ENCODE data around the gene ACTN4. TPM values are rescaled to one million over a fixed set of nuclear protein-coding genes. Genes with fewer than 3 reads are reported as not detected.
"Not testable (repeated sequence)": the region's sequence is repeated elsewhere in the genome, so short reads cannot be mapped to it uniquely, and the experiment has no call there.

ACTN4 gene
- total RNA-seq, 2 donors from 2014 or later = 181 to 204 TPM

DNA sequence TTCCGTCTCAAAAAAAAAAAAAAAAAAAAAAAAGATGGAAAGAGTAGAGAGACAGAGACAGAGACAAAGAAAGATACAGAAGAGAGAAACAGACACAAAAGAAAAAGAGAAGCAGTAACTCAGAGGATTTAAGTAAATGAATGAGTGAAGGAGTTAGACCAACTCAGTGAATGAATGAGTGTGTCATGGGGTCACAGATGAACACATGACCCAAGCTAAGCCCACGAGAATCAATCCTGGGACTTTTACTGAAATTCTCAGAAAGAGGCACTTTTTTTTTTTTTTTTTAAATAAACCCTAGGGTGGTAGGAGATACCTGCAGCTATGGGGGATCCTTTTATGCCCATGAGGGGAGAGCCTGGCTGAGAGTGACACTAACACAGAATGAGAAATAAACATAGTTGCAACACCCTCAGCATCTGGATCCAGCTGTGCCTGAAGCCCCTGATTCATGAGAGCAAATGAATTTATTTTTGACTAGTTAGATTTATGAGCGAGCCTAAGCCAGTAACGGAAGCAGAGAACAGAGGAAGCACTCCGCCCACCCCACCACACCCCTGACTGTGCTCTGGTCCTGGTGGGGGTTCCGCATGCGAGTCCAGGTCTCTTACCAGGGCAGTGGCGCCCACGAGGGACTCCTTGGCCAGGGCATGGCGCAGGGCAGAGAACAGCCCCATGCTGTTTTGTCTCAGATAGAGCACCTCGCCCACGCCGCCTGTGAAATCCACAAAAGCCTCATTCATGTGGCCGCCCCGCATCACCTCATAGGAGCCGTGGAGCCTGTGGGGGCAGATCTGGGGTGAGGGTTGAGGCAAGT, 92.2 kb downstream of the ACTN4 start:
- DNase-seq (ENCODE audit: low spot score in 2 of 2) = no peak
- H3K9me3 Mint-ChIP-seq = no peaks in the 10 kb centered on the region
- H3K27ac Mint-ChIP-seq = no peak overlapping the region
- no peak for ATAC-seq
- H3K36me3 Mint-ChIP-seq = no peaks in the 10 kb centered on the region

DNA sequence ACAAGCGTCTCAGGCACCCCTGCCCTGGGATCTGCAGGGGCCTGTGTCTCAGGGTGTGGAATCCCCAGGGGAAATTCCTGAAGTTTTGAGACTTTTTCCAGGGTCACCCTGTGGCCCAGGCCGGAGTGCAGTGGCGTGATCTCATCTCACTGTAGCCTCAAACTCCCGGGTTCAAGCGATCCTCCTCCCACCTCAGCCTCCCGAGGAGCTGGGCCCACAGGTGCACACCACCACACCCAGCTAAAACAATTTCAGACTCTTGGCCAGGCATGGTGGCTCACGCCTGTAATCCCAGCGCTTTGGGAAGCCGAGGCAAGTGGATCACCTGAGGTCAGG, 92.8 kb downstream of the ACTN4 start:
- DNase-seq (ENCODE audit: low spot score in 2 of 2) (no peak), ATAC-seq (no peak)
- Mint-ChIP-seq H3K27ac (no peak overlapping the region), H3K9me3 (no peaks in the 10 kb centered on the region), H3K36me3 (no peaks in the 10 kb centered on the region)

DNA sequence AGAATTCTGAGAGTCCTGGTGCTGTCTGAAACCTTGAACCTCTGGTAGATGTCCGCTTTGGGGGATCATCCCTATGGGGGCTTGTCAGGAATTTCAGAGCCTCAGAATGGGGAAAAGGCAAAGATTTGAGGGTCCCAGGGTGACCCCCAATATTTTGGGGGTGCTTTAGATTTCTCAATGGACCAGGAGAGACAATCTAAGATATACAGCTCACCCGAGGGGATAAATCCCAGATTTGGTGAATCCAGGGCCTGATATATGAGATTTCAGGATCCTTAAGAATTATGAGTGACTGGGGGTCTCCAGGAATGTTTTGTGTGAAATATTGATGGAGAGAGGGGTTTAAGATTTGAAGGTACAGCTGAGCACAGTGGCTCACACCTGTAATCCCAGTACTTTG, 93.5 kb downstream of the ACTN4 start:
- H3K27ac Mint-ChIP-seq = no peak overlapping the region
- H3K36me3 Mint-ChIP-seq = no peaks in the 10 kb centered on the region
- no peaks in the 10 kb centered on the region for H3K9me3 Mint-ChIP-seq
- ATAC-seq (no peak), DNase-seq (ENCODE audit: low spot score in 2 of 2) (no peak)

DNA sequence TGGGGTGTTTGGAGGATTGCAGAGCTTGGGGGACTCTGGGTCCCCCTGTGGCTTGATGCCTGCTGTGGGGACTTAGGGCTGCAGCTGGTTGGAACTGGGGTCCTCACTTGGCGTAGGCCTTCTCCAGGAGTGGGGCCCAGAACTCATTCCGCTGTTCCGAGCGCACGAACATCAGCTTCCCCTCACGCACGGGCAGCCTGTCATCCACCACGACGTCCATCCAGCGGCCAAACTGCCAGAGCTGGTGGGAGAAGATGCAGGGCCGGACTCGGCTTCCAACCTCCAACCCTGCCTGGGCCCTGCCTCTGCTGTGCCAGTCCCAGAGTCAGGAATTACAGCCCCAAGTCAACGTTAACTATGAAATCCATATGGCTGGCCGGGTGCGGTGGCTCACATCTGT, 94.2 kb downstream of the ACTN4 start:
- H3K27ac Mint-ChIP-seq = no peak overlapping the region
- DNase-seq (ENCODE audit: low spot score in 2 of 2) (no peak), ATAC-seq (no peak)
- H3K9me3 Mint-ChIP-seq = no peaks in the 10 kb centered on the region
- no peaks in the 10 kb centered on the region for H3K36me3 Mint-ChIP-seq

DNA sequence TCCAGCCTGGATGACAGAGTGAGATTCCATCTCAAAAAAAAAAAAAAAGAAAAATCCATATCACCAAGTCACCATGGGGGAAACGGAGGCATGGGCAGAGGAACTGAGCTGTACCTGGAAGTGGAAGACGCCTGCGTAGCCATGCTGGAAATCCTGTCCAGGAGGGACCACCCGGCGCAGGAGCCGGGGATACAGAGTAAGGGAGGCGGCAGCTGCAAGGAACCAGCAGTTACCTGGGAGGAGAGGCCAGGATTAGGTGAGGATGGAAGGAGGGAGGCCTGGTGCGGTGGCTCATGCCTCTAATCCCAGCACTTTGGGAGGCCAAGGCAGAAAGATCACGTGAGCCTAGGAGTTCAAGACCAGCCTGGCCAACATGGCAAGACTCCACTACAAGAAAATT, 94.8 kb downstream of the ACTN4 start:
- Mint-ChIP-seq H3K9me3 (no peaks in the 10 kb centered on the region), H3K36me3 (no peaks in the 10 kb centered on the region), H3K27ac (no peak overlapping the region)
- ATAC-seq = no peak
- no peak for DNase-seq (ENCODE audit: low spot score in 2 of 2)

DNA sequence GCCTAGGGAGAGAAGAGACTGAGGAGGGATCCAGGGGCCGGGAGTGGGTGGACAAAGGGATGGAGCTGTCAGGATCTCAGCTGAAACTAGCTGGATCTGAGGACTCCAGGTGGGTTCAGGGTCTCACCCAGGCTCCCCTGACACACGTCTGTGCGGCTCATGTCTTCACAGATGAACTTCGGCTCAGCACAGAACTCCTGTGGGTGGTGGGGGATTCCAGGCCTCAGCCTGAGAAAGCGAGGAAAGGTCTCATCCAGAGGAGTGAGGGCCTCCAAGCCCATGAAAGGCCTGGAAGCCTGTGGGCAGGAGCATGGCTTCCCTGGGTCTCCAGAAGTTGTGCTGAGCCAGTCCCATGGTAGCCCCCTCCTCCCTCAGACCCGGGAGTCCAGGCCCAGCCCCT, 95.5 kb downstream of the ACTN4 start:
- Mint-ChIP-seq H3K36me3 (no peaks in the 10 kb centered on the region), H3K27ac (no peak overlapping the region), H3K9me3 (no peaks in the 10 kb centered on the region)
- ATAC-seq = no peak
- no peak for DNase-seq (ENCODE audit: low spot score in 2 of 2)

DNA sequence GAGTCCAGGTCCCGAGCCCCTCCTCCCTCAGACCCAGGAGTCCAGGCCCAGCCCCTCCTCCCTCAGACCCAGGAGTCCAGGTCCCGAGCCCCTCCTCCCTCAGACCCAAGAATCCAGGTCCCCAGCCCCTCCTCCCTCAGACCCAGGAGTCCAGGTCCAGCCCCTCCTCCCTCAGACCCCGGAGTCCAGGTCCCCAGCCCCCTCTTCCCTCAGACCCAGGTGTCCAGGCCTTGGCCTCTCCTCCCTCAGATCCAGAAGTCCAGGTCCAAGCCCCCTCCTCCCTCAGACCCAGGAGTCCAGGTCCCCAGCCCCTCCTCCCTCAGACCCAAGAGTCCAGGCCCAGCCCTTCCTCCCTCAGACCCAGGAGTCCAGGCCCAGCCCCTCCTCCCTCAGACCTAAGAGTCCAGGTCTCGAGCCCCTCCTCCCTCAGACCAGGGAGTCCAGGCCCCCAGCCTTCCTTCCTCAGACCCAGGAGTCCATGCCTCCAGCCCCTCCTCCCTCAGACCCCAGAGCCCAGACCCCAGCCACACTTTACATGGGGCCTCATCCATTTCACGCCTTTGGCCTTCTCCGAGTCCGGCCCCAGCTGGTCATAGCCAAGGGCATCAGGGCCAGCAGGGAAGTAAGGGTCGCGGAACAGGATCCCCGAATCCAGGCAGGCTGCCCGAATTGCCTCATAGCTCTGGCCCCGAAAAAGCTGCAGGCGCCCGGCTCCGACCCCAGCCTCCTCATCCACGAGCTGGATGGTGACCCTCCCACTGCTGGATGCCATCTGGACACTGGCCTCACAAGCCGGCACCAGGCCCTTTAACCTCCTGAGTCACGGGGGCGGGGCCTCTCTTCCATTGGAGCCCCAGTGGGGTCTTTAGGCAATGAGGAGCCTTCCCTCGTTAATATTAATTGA, 96.2 kb downstream of the ACTN4 start:
- H3K36me3 Mint-ChIP-seq = no peaks in the 10 kb centered on the region
- ATAC-seq (no peak), DNase-seq (ENCODE audit: low spot score in 2 of 2) (no peak)
- no peaks in the 10 kb centered on the region for H3K9me3 Mint-ChIP-seq
- no peak overlapping the region for H3K27ac Mint-ChIP-seq

DNA sequence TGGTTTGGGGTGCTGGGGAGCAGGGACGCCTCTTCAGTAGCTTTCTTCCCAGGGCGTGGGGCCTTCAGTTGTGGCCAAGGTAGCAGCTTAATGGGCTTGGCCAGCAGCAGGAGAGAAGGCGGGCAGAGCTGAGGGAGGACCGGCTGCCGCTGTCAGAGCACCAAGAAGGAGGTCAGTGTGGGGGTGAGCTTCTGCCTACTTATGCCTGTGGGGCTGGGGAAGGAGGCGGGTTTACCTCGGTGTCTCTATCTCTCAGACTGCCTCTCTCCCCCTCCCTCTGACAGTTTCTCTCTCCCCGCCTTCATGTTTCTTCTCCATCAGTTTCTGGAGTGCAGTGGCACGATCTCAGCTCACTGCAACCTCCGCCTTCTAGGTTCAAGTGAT, 96.8 kb downstream of the ACTN4 start, which contains the start of gene CAPN12:
Gene CAPN12, minus strand, starts transcription at position 177 of the 384 bp plus-strand sequence. CDS start 309 bp downstream, outside the sequence.
- Mint-ChIP-seq H3K27ac (no peak within 1 kb of the TSS), H3K36me3 (no peaks in the 10 kb centered on the region), H3K9me3 (no peaks in the 10 kb centered on the region)
- DNase-seq (ENCODE audit: low spot score in 2 of 2) (no peak), ATAC-seq (no peak)

DNA sequence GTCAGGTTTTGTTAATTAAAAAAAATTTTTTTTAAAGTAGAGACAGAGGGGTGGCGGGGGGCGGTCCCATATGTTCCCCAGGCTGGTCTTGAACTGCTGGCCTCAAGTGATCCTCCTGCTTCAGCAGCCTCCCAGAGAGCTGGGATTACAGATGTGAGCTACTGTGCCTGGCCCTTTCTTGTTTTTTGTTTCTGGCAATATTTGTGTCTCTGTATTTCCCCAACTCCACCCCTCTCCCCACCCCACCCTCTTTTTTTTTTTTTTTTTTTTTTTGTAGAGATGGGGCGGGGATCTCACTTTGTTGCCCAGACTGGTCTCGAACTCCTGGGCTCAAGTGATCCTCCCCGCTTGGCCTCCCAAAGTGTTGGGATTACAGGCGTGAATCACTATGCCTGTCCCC, 97.4 kb downstream of the ACTN4 start:
- no peak for DNase-seq (ENCODE audit: low spot score in 2 of 2)
- no peak overlapping the region for H3K27ac Mint-ChIP-seq
- no peaks in the 10 kb centered on the region for H3K36me3 Mint-ChIP-seq
- H3K9me3 Mint-ChIP-seq = no peaks in the 10 kb centered on the region
- no peak for ATAC-seq

DNA sequence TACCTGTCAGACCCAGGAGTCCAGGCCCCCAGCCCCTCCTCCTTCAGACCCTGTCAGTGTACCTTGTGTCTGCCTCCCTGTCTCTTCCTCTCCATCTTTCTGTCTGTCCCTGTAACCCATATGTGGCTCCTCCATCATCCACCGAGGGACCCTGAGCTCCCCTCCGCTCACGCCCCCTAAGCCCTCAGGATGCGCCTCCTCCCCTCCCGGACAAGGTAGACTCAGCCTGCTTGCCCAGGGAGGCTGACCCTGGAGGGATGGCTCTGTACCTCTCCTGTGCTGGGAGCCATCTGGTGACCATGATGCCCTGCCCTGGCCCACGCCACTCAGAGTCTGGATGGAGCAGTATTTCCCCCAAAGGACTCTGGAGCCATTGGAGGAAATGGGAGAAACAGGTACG, 97.9 kb downstream of the ACTN4 start:
- no peak for ATAC-seq
- no peaks in the 10 kb centered on the region for H3K9me3 Mint-ChIP-seq
- no peak overlapping the region for H3K27ac Mint-ChIP-seq
- no peaks in the 10 kb centered on the region for H3K36me3 Mint-ChIP-seq
- DNase-seq (ENCODE audit: low spot score in 2 of 2) = no peak

DNA sequence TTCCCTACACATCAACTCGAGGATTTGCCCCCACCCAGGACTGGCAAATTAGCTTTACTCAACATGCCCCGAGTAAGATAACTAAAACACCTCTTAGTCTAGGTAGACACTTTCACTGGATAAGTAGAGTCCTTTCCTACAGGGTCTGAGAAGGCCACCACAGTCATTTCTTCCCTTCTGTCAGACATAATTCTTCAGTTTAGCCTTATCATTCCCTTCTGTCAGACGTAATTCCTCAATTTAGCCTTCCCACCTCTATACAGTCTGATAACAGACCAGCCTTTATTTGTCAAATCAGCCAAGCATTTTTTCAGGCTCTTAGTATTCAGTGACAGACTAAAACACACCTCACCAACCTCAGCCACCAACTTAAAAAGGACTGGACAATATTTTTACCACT, 106.3 kb downstream of the ACTN4 start:
- not testable (repeated sequence) for H3K27ac Mint-ChIP-seq; DNase-seq (ENCODE audit: low spot score in 2 of 2); ATAC-seq; H3K36me3 Mint-ChIP-seq; H3K9me3 Mint-ChIP-seq

DNA sequence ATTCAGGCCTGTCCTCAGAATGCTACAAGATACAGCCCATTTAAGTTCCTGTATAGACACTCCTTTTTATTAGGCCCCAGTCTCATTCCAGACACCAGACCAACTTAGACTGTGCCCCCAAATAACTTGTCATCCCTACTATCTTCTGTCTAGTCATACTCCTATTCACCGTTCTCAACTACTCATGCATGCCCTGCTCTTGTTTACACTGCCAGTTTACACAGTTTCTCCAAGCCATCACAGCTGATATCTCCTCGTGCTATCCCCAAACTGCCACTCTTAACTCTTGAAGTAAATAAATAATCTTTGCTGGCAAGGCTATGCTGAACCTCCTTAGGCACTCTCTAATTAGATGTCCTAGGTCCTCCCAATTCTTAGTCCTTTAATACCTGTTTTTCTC, 106.7 kb downstream of the ACTN4 start:
- ATAC-seq; H3K9me3 Mint-ChIP-seq; H3K36me3 Mint-ChIP-seq; DNase-seq (ENCODE audit: low spot score in 2 of 2); H3K27ac Mint-ChIP-seq: not testable (repeated sequence)

DNA sequence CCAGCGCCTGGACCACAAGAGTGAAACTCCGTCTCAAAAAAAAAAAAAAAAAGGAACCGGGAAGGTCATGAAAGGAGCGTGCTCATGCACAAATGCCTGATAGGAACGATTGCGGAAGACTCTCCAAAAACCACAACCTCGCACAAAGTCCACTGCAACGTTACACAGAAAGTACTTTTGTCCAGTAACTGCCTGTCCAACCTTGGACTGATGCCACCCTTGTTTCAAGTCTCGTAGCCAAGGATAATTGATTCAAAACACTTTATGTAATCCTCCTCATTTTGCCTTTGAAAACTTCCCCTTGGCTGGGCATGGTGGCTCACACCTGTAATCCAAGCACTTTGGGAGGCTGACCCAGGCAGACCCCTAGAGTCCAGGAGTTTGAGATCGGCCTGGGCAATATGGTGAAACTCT, 112.1 kb downstream of the ACTN4 start:
- no peaks in the 10 kb centered on the region for H3K9me3 Mint-ChIP-seq
- no peak for DNase-seq (ENCODE audit: low spot score in 2 of 2)
- H3K36me3 Mint-ChIP-seq = no peaks in the 10 kb centered on the region
- ATAC-seq = no peak
- H3K27ac Mint-ChIP-seq = no peak overlapping the region

DNA sequence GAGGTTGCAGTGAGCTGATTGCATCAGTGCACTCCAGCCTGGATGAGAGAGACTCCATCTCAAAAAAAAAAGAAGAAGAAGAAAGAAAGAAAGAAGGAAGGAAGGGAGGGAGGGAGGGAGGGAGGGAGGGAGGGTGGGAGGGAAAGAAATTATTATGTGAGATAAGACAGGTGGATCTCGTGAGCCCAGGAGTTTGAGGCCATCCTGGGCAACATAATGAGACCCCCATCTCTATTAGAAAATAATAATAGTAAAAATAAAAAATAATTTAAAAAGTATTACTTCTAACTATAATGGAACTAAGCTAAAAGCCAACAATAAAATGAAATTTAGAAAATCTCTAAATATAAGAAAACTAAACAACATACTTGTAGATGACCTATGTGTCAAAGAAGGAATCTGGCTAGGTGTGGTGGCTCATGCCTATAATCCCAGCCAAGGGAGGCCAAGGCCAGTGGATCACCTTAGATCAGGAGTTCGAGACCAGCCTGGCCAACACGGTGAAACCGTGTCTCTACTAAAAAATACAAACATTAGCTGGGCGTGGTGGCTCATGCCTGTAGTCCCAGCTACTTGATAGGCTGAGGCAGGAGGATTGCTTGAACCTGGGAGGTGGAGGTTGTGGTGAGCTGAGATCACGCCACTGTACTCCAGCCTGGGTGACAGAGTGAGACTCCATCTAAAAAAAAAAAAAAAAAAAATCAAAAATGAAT, 113.5 kb downstream of the ACTN4 start:
- DNase-seq (ENCODE audit: low spot score in 2 of 2); H3K36me3 Mint-ChIP-seq; ATAC-seq; H3K9me3 Mint-ChIP-seq: not testable (repeated sequence)
- H3K27ac Mint-ChIP-seq = peak overlapping the region in 1 of 2 donors; percentile 61

DNA sequence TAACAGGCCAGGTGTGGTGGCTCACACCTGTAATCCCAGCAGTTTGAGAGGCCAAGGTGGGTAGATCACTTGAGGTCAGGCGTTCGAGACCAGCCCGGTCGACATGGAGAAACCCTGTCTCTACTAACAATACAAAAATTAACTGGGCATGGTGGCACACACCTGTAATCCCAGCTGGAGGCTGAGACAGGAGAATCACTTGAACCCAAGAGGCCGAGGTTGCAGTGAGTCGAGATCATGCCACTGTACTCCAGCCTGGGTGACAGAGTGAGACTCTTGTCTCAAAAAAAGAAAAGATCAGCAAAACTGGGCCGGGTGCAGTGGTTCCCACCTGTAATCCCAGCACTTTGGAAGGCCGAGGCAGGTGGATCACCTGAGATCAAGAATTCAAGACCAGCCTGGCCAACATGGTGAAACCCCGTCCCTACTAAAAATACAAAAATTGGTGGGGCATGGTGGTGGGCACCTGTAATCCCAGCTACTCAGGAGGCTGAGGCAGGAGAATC, 114.5 kb downstream of the ACTN4 start:
- H3K9me3 Mint-ChIP-seq; ATAC-seq; DNase-seq (ENCODE audit: low spot score in 2 of 2); H3K27ac Mint-ChIP-seq; H3K36me3 Mint-ChIP-seq: not testable (repeated sequence)

DNA sequence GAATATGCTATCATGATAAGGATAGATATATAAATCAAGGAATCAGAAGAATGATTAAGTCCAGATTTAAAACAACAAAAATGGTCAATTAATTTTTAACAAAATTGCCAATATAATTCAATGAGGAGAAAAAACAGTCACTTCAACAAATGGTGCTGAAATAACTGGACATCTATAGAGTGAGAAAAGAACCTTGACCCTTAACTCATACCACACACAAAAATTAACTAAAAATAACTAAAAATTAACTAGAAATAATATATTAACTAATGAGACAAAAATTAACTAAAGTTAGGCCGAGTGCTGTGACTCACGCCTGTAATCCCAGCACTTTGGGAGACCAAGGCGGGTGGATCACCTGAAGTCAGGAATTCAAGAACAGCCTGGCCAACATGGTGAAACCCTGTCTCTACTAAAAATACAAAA, 116.4 kb downstream of the ACTN4 start:
- no peak for ATAC-seq
- H3K9me3 Mint-ChIP-seq = no peaks in the 10 kb centered on the region
- no peak for DNase-seq (ENCODE audit: low spot score in 2 of 2)
- no peak overlapping the region for H3K27ac Mint-ChIP-seq
- no peaks in the 10 kb centered on the region for H3K36me3 Mint-ChIP-seq

DNA sequence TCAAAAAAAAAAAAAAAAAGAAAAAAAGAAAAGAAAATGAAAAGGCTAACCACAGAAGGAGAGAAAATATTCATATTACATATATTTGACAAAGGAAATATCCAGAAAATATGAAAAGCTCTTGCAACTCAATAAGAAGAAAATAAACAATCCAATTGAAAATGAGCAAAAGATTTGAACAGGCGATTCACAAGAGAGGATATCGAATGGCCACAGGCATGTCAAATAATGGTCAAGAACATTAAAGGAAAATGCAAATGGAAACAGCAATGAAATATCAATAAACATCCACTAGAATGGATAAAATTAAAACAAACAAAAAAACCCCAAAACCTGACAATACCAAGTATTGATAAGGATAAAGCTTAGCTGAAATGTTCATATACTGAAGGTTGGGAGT, 117.8 kb downstream of the ACTN4 start:
- DNase-seq (ENCODE audit: low spot score in 2 of 2) (no peak), ATAC-seq (no peak)
- Mint-ChIP-seq H3K27ac (no peak overlapping the region), H3K36me3 (no peaks in the 10 kb centered on the region), H3K9me3 (no peaks in the 10 kb centered on the region)
